SK-N-SH (cell line): ENCODE data around the gene EVI5.

Experiments
- CHD2 ChIP-seq: fragments of 150-350 bp; IDR thresholded peaks from 2 replicates; pipeline ENCODE4 v1.6.1; 2018; ENCODE audit warnings: low read length; ENCODE audit not compliant: partially characterized antibody
- EP300 ChIP-seq, 2 experiments: IDR thresholded peaks; 2 replicates each; pipeline versions ENCODE4 v1.4.0 to v1.6.1; 2012; ENCODE audit warnings: borderline replicate concordance in 1 of 2, low read depth in 1 of 2, low read length in 1 of 2
- EZH2phosphoT487 ChIP-seq: fragments of 200-600 bp; sonication (generic); IDR thresholded peaks from 2 replicates; pipeline ENCODE4 v1.6.1; 2017; ENCODE audit warnings: low read depth, mixed run types, mild to moderate bottlenecking, antibody characterized with exemption, moderate library complexity, borderline replicate concordance
- GABPA ChIP-seq: IDR thresholded peaks from 2 replicates; pipeline ENCODE4 v1.4.0; 2012; ENCODE audit warnings: low read depth, mild to moderate bottlenecking
- JUND ChIP-seq: IDR thresholded peaks from 2 replicates; pipeline ENCODE4 v1.4.0; 2012
- POLR2AphosphoS5 ChIP-seq: IDR thresholded peaks from 2 replicates; pipeline ENCODE4 v1.6.1; 2012; ENCODE audit warnings: low read depth, low read length
- RAD21 ChIP-seq: IDR thresholded peaks from 2 replicates; pipeline ENCODE4 v1.6.1; 2012; ENCODE audit warnings: mild to moderate bottlenecking, low read length
- RFX5 ChIP-seq: IDR thresholded peaks from 2 replicates; pipeline ENCODE4 v1.6.1; 2012; ENCODE audit warnings: mild to moderate bottlenecking, improper control_type of control experiment, low read length
- SMC3 ChIP-seq: IDR thresholded peaks from 2 replicates; pipeline ENCODE4 v1.6.1; 2012; ENCODE audit warnings: low read depth, low read length, improper control_type of control experiment
- TF ChIP-seq, protein P1 (sequence below): fragments of 200-600 bp; sonication (generic); IDR thresholded peaks from 2 replicates; pipeline ENCODE4 v1.6.1; 2017; ENCODE audit warnings: antibody characterized with exemption, mild to moderate bottlenecking, moderate library complexity
- TF ChIP-seq, protein P2 (sequence below): IDR thresholded peaks from 2 replicates; pipeline ENCODE4 v1.4.0; 2012; ENCODE audit warnings: low read depth
- TF ChIP-seq, protein P3 (sequence below): IDR thresholded peaks from 2 replicates; pipeline ENCODE4; 2012
- TF ChIP-seq, protein P4 (sequence below): IDR thresholded peaks from 2 replicates; pipeline ENCODE4 v1.6.1; 2012; ENCODE audit warnings: mild to moderate bottlenecking, low read depth, low read length, moderate library complexity

DNA sequence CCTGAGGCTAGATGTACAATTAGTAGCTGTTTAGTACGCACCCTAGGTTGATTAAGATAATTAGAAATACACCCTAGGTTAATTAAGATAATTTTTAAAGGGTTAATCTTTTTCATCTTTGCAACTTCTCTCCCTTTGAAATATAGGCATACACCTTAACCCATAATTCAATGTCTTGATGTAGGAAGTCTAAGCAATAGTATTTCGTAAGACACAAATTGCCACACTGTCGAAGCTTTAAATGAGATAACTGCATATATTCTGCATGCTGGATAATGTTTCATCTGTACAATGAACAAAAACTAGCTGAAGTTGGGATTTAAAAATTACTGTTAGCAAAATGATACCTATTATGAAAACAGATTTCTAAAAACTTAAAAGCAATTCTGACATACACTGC, 122.9 kb downstream of the EVI5 start:
- TF ChIP-seq RAD21 (no peak), SMC3 (no peak), EP300 (IDR thresholded peaks at IDR 0.05; ENCODE audit: borderline replicate concordance in 1 of 2, low read depth in 1 of 2, low read length in 1 of 2) (no peak), GABPA (no peak), JUND (no peak), EZH2phosphoT487 (no peak), POLR2AphosphoS5 (no peak), RFX5 (no peak), CHD2 (no peak)
- TF ChIP-seq, protein P1, sequence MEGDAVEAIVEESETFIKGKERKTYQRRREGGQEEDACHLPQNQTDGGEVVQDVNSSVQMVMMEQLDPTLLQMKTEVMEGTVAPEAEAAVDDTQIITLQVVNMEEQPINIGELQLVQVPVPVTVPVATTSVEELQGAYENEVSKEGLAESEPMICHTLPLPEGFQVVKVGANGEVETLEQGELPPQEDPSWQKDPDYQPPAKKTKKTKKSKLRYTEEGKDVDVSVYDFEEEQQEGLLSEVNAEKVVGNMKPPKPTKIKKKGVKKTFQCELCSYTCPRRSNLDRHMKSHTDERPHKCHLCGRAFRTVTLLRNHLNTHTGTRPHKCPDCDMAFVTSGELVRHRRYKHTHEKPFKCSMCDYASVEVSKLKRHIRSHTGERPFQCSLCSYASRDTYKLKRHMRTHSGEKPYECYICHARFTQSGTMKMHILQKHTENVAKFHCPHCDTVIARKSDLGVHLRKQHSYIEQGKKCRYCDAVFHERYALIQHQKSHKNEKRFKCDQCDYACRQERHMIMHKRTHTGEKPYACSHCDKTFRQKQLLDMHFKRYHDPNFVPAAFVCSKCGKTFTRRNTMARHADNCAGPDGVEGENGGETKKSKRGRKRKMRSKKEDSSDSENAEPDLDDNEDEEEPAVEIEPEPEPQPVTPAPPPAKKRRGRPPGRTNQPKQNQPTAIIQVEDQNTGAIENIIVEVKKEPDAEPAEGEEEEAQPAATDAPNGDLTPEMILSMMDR = no peak
- TF ChIP-seq, protein P2, sequence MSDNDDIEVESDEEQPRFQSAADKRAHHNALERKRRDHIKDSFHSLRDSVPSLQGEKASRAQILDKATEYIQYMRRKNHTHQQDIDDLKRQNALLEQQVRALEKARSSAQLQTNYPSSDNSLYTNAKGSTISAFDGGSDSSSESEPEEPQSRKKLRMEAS = no peak
- TF ChIP-seq, protein P3, sequence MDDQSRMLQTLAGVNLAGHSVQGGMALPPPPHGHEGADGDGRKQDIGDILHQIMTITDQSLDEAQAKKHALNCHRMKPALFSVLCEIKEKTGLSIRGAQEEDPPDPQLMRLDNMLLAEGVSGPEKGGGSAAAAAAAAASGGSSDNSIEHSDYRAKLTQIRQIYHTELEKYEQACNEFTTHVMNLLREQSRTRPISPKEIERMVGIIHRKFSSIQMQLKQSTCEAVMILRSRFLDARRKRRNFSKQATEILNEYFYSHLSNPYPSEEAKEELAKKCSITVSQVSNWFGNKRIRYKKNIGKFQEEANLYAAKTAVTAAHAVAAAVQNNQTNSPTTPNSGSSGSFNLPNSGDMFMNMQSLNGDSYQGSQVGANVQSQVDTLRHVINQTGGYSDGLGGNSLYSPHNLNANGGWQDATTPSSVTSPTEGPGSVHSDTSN = no peak
- TF ChIP-seq, protein P4, sequence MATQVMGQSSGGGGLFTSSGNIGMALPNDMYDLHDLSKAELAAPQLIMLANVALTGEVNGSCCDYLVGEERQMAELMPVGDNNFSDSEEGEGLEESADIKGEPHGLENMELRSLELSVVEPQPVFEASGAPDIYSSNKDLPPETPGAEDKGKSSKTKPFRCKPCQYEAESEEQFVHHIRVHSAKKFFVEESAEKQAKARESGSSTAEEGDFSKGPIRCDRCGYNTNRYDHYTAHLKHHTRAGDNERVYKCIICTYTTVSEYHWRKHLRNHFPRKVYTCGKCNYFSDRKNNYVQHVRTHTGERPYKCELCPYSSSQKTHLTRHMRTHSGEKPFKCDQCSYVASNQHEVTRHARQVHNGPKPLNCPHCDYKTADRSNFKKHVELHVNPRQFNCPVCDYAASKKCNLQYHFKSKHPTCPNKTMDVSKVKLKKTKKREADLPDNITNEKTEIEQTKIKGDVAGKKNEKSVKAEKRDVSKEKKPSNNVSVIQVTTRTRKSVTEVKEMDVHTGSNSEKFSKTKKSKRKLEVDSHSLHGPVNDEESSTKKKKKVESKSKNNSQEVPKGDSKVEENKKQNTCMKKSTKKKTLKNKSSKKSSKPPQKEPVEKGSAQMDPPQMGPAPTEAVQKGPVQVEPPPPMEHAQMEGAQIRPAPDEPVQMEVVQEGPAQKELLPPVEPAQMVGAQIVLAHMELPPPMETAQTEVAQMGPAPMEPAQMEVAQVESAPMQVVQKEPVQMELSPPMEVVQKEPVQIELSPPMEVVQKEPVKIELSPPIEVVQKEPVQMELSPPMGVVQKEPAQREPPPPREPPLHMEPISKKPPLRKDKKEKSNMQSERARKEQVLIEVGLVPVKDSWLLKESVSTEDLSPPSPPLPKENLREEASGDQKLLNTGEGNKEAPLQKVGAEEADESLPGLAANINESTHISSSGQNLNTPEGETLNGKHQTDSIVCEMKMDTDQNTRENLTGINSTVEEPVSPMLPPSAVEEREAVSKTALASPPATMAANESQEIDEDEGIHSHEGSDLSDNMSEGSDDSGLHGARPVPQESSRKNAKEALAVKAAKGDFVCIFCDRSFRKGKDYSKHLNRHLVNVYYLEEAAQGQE = no peak
